AG10803 (cell line): Measurements from ENCODE around the gene TC2N.

Experiments used
- DNase-seq: peaks from one replicate; pipeline ENCODE4 v3.0.0; 2010; ENCODE audit warnings: low read depth
- H3K4me3 ChIP-seq: 2 replicates; pipeline ENCODE4 v1.5.1; 2011; ENCODE audit warnings: mild to moderate bottlenecking, low read length, control low read depth
- TF ChIP-seq, protein P1 (sequence below): conservative IDR thresholded peaks from 2 replicates; pipeline ENCODE4 v1.5.1; 2011; ENCODE audit warnings: mild to moderate bottlenecking, low read length, control low read depth, inconsistent platforms

The TC2N gene

DNA sequence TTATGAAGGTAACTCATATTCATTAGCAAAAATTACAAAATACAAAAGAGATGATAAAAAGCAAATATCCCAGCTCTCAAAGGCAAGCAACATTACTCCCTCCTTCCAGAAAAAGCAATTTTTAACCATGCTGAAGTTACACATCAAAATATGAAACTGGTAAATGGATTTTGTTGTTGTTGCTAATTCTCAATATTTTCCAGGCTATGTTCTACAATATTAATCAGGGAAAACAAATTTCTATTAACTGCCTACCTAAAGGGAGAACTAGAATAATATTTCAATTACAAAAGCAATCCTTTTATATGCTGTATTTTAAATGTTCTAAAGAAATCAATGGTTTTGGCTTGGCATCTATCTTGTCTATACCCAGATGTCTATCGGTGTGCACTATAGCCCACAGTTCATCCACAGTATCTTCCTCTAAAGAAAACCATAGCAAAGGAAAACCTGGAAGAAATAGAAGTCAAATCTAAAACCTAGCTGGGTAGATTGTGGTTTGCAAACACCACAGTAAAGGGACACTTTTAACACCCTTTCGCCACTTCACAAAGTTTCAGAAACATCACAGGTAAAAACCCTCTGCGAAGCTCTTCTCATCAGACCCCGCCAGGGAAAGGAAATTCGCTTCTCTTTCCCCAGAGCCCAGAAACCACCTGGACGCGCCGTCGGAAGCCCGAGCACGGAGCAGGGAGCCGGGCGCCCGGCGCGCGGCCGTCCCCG lies 32.0 kb downstream of the TC2N start:
- no peak for DNase-seq
- no peak overlapping the region for H3K4me3 ChIP-seq
- TF ChIP-seq, protein P1, sequence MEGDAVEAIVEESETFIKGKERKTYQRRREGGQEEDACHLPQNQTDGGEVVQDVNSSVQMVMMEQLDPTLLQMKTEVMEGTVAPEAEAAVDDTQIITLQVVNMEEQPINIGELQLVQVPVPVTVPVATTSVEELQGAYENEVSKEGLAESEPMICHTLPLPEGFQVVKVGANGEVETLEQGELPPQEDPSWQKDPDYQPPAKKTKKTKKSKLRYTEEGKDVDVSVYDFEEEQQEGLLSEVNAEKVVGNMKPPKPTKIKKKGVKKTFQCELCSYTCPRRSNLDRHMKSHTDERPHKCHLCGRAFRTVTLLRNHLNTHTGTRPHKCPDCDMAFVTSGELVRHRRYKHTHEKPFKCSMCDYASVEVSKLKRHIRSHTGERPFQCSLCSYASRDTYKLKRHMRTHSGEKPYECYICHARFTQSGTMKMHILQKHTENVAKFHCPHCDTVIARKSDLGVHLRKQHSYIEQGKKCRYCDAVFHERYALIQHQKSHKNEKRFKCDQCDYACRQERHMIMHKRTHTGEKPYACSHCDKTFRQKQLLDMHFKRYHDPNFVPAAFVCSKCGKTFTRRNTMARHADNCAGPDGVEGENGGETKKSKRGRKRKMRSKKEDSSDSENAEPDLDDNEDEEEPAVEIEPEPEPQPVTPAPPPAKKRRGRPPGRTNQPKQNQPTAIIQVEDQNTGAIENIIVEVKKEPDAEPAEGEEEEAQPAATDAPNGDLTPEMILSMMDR: no peak

DNA sequence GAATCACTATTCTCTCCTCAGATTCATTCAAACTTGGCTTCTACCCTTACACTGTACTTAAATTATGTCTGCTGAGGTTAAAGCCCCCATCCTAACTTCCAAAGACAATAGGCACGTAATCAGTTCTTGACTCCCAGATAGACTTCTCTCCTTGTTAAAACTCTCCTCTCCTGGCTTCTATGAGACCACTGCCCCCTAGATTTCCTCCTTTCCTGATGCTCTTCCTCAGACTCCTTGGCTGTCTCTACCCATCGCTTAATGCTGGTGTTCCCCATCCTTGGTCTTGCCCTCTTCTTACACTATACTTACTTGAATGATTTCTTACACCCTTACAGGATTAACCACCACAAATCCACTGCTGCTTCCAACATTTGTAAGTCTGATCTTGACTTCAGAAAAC lies 32.8 kb downstream of the TC2N start:
- no peak for DNase-seq
- H3K4me3 ChIP-seq: no peak overlapping the region
- TF ChIP-seq, protein P1: no peak

DNA sequence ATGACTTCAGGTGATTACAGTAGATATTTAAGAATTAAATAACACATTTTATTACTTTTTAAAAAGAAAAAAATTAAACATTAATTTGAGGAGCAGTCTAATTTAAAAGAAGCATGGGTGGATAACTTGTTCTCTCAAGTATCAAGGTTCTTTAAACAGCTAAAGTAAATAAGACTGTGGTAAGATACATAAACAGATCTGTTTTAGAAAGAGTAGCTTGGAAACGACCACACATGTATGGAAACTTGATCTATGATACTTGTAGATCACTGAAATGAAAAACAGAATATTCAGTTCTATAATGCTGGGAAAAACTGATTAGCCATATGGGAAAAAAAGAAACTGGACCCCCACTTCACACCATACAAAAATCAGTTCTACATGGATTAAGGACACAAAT lies 36.0 kb downstream of the TC2N start:
- TF ChIP-seq, protein P1: no peak
- no peak overlapping the region for H3K4me3 ChIP-seq
- DNase-seq: no peak

DNA sequence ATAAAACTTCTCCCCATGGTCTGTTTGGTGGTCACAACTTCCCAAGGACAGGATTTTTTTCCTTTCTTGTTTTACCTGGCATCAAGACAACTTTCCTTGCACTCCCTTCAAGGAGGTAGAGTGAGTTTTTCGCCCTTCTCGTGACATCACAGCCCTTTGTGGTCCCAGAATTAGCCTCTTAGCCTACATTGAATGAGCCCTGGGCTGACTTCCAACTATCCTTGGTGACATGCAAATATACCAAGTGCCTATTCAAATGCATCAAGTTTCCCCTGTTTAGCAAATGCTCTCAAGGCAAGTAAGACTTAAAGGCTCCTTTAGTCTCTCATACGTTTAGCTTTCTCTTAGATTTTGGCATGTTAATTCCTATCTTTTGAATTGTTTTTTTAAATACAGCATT lies 36.6 kb downstream of the TC2N start:
- TF ChIP-seq, protein P1: no peak
- no peak for DNase-seq

DNA sequence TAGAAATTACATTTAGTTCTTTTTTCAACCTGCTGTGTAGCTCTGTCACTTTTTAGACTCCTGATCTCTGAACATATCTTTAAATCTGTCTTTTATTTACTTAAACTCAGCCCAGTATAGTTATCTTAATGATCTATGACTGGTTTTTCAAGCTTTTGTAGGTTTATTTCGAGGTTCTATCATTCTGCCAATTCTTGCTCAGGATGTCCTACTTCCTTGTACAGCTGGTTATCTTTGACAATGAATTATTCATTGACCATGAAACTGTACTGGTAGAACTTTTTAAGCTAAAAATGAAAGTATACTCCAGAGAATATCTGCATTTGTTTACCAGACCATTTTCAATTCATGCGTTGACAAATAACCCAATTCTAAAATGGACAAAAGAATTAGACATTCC lies 37.8 kb downstream of the TC2N start:
- DNase-seq: no peak
- TF ChIP-seq, protein P1: no peak

More for the DNA sequence above, 36.6 kb downstream of the TC2N start:
- H3K4me3 ChIP-seq: no peak overlapping the region

DNA sequence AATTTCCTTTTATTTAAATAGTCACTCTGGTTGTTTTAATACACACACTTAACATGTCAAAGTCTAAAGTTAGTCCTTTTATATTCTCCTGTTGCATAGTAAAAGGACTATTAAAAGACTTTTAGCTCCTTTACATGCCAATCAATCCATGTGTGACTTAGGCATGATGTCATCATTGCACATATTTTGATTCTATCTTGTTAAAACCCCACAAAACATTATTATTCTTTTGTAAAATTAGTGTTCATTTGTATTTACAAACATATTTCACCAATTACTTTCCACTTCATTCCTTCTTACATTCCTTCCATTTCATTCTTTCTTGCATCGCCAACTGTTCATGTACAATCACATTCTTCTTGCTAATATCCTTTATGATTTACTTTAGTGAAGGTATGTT lies 39.6 kb downstream of the TC2N start:
- TF ChIP-seq, protein P1: no peak
- H3K4me3 ChIP-seq: no peak overlapping the region
- no peak for DNase-seq

More for the DNA sequence above, 37.8 kb downstream of the TC2N start:
- no peak overlapping the region for H3K4me3 ChIP-seq

DNA sequence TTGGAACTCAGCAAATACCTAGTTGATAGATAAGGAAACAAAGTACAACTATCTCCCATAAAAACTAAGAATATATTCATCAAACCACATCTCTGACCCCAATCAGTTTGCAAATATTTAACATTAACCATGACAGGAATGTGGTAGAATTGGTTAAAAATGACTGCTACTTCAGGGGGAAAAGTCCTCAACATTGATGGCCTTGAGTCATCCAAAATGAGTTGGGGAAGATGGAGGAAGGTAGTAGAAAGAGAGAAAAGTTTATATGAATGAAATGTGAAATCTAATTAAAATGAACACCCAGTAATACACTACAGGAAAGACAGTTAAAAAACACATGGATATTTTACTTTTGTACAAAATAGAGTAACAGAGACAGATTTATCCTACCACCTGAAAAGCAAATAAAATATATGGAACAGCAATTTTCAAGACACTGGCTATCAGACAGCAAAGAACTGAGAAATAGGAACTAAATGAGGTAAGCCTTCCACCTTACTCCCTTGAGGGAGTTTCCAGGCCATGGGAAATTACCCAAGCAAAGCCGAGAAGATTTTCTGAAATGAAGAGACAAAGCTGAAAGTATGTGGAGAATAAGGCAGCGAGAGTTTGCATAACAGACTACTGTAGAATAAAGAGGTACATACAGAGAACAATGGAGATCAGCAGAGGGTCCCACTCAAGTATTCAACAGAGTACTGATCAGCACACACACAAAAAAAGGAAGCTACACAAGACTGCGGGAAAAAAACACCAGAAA lies 49.6 kb downstream of the TC2N start:
- TF ChIP-seq, protein P1: no peak
- no peak for DNase-seq
- no peak overlapping the region for H3K4me3 ChIP-seq
